GF-D8 (cell line): Measurements from ENCODE around the gene LMNTD2.

Experiments used
- DNase-seq: peaks from one replicate; lab custom pipeline; 2025; lab: John Stamatoyannopoulos, UW

Gene LMNTD2

DNA sequence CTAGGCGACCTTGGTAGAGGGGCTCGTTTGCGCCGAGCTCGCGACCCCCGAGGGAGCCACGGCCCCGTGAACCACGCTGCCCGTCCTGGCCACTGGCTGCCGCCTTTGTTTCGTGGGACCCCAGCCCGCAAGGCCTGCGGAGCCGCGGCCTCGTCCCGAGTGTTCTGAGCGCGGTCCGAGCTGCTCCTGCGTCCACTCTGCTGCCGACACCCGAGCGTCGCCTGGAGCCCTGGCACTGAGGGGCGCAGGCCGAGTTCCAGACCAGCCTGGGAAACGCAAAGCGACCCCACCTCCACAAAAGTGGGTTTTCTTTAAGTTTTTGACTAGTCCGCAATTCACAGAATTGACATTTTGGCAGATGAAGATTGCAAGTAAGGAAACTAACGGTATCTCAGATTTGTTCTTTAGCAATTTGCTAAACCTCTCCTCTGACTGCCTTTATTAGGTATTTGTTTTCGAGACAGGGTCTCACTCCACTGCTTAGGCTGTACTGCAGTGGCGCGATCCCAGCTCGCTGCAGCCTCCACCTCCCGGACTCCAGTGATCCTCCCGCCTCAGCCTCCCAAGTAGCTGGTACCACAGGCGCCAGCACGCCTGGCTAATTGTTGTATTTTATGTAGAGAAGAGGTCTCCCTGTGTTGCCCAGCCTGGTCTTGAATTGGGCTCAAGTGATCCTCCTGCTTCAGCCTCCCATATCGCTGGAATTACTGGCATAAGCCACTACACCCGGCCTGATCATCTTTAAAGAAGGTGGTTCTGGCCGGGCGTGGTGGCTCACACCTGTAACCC lies 52.6 kb downstream of the LMNTD2 start:
- DNase-seq: no peak

DNA sequence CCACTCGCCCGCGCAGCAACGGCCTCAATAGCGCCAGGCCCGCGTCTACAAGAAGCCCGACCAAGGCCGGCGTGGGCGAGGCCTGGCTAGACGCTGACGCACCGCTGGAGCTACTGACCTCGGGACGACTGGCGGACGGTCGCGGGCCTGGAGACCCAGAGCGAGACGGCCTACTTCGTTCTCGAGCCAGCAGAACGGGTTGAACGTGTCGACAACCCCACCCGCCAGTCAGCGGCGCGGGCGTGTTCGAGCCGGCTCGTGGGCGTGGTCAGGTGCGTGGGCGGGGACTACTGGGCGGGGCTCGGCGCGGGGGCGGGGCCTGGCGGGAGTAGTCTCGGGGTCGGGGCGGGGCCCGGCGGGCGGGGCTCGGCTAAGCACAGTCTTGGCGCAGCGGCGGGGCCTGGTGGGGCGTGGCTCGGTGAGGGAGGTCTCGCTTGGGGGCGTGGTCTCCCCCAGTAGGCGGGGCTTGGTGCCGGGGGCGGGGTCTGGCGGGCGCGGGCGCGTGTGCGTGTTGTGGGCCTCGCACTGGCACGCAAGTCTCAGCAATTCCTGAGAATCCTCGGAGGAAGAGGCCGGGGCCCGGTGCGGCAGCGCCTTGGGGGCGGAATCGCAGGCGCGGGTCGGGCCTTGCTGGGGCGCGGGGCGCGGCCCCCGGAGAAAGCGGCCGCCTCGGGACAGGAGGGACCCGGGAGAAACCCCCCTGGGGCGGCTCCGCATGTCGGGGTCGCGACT lies 53.4 kb downstream of the LMNTD2 start, which contains the start of gene RNH1:
Gene RNH1, minus strand, starts transcription at position 248 of the 732 bp plus-strand sequence. CDS start 5,080 bp downstream, outside the sequence.
- DNase-seq: peak; percentile 62

DNA sequence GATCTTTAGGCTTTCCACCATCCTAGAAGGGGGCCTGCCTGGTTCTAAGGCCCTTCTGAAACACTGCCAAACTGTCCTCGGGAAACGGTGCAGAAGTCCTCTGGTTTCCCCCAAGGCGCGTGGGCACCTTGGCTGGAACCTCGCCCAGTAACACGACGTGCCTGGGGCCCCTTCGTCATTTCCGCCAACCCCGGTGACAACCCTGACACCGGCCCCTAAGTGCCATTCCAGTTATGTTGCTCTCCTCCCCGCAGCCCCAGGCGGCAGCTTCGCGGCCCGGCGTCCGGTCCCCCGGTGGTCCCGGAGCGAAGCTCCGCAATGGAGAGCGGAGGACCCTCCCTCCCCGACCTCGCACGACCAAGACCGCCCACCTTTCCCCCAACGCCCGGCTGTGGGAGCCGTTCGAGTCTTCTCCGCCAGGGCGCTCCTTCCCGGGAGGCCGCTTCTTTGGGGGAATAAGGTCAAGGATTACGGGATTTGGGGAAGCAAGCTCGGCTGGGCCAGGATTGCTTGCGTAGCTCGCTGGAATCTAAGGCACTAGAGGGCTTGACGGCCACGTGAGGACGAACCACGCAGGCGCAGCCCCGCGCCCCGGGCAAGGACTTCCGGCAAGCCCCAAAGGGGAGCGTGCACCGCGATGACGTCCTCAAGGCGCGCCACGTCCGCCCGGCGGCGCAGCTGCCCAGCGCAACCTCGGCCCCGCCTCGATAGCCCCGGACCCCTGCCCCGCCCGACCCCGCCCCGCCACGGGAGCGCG lies 54.1 kb downstream of the LMNTD2 start:
- DNase-seq: peak; percentile 65

DNA sequence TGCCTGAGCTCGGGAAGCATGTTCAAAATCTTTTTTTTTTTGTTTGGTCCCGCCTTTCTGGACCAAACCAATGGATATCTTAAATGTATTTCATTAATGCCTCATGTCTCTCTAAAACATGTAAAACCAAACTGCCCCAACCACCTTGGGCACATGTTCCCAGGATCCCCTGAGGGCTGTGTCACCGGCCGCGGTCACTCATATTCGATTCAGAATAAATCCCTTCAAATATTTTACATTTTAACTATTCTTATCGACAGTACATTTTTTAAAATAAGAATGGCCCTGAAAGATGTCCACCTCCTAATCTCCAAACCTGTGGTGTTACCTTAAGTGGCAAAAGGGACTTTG lies 55.6 kb downstream of the LMNTD2 start:
- no peak for DNase-seq
